HEK293 (cell line): ENCODE results near the gene PCLAF.

ENCODE experiments used
- REST ChIP-seq: fragments of 450-650 bp; formaldehyde crosslinking; IDR thresholded peaks from 2 replicates; pipeline ENCODE4 v1.5.1; 2016; ENCODE audit warnings: missing biosample characterization, missing genetic modification characterization
- ZFP69B ChIP-seq: fragments of 450-650 bp; formaldehyde crosslinking; IDR thresholded peaks from 2 replicates; pipeline ENCODE4 v1.5.1; 2016; ENCODE audit warnings: missing biosample characterization, missing genetic modification characterization
- ZNF146 ChIP-seq: fragments of 450-650 bp; formaldehyde crosslinking; IDR thresholded peaks from 2 replicates; pipeline ENCODE4 v1.5.1; 2016; ENCODE audit warnings: missing biosample characterization, missing genetic modification characterization
- ZNF184 ChIP-seq: fragments of 450-650 bp; IDR thresholded peaks from 2 replicates; pipeline ENCODE4 v1.5.1; 2018; ENCODE audit warnings: missing biosample characterization, mild to moderate bottlenecking, missing genetic modification characterization
- ZNF274 ChIP-seq, 2 experiments: fragments of 200-500 bp in 1 of 2; fragments of 450-650 bp in 1 of 2; sonication (Bioruptor generic) in 1 of 2; formaldehyde crosslinking in 1 of 2; IDR thresholded peaks; 2 replicates each; pipeline versions ENCODE4 v1.5.1 to v1.6.1; 2014 to 2016; ENCODE audit warnings: borderline replicate concordance in 1 of 2, inconsistent platforms in 1 of 2, low read length in 1 of 2, missing biosample characterization in 1 of 2, missing genetic modification characterization in 1 of 2
- ZNF302 ChIP-seq: fragments of 450-650 bp; formaldehyde crosslinking; IDR thresholded peaks from 2 replicates; pipeline ENCODE4 v1.5.1; 2016; ENCODE audit warnings: missing biosample characterization, missing genetic modification characterization, low read depth
- ZNF544 ChIP-seq: fragments of 450-650 bp; formaldehyde crosslinking; IDR thresholded peaks from 2 replicates; pipeline ENCODE4 v1.5.0; 2017; ENCODE audit warnings: missing biosample characterization, missing genetic modification characterization
- ZNF658 ChIP-seq: fragments of 450-650 bp; formaldehyde crosslinking; IDR thresholded peaks from 2 replicates; pipeline ENCODE4; 2016; ENCODE audit warnings: missing biosample characterization, missing genetic modification characterization
- ZNF707 ChIP-seq: fragments of 450-650 bp; formaldehyde crosslinking; IDR thresholded peaks from 2 replicates; pipeline ENCODE4 v1.5.1; 2016; ENCODE audit warnings: missing biosample characterization, missing genetic modification characterization
- TF ChIP-seq, protein P1 (sequence below): fragments of 450-650 bp; formaldehyde crosslinking; IDR thresholded peaks from 2 replicates; pipeline ENCODE4 v1.5.1; 2016; ENCODE audit warnings: missing biosample characterization, missing genetic modification characterization
- TF ChIP-seq, protein P2 (sequence below): fragments of 450-650 bp; formaldehyde crosslinking; IDR thresholded peaks from 2 replicates; pipeline ENCODE4 v1.5.1; 2017; ENCODE audit warnings: missing biosample characterization, missing genetic modification characterization
- TF ChIP-seq, protein P3 (sequence below): fragments of 450-650 bp; formaldehyde crosslinking; IDR thresholded peaks from 2 replicates; pipeline ENCODE4 v1.5.1; 2016; ENCODE audit warnings: missing biosample characterization, missing genetic modification characterization

DNA sequence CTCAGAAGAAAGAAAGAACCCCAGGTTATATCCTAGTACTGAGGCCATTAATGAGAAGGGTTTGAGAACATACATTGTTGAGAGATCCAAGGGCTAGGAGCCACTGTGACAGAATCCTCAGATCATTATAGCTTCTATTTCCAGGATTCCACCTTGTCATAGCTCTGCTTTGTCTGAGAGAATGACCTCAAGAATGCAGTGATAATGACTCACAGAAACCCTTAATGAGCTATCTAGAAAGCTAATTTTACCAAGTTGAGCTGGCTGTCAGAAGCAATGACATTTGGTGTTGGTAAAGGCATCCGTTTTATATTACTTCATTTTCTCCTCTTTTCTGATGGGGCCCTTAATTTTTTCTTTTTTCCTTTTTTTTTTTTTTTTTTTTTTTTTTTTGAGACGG lies 17.3 kb upstream of the PCLAF start:
- TF ChIP-seq, protein P1, sequence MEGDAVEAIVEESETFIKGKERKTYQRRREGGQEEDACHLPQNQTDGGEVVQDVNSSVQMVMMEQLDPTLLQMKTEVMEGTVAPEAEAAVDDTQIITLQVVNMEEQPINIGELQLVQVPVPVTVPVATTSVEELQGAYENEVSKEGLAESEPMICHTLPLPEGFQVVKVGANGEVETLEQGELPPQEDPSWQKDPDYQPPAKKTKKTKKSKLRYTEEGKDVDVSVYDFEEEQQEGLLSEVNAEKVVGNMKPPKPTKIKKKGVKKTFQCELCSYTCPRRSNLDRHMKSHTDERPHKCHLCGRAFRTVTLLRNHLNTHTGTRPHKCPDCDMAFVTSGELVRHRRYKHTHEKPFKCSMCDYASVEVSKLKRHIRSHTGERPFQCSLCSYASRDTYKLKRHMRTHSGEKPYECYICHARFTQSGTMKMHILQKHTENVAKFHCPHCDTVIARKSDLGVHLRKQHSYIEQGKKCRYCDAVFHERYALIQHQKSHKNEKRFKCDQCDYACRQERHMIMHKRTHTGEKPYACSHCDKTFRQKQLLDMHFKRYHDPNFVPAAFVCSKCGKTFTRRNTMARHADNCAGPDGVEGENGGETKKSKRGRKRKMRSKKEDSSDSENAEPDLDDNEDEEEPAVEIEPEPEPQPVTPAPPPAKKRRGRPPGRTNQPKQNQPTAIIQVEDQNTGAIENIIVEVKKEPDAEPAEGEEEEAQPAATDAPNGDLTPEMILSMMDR (tag by site-specific recombination) = no peak
- no peak for TF ChIP-seq ZNF707
- TF ChIP-seq, protein P2, sequence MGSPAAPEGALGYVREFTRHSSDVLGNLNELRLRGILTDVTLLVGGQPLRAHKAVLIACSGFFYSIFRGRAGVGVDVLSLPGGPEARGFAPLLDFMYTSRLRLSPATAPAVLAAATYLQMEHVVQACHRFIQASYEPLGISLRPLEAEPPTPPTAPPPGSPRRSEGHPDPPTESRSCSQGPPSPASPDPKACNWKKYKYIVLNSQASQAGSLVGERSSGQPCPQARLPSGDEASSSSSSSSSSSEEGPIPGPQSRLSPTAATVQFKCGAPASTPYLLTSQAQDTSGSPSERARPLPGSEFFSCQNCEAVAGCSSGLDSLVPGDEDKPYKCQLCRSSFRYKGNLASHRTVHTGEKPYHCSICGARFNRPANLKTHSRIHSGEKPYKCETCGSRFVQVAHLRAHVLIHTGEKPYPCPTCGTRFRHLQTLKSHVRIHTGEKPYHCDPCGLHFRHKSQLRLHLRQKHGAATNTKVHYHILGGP (tag by site-specific recombination) = no peak
- no peak for TF ChIP-seq ZFP69B (tag by site-specific recombination)
- TF ChIP-seq REST (tag by site-specific recombination) = no peak
- no peak for TF ChIP-seq ZNF658 (tag by site-specific recombination)
- no peak for TF ChIP-seq ZNF544
- no peak for TF ChIP-seq ZNF274 (IDR thresholded peaks at IDR 0.05; ENCODE audit: low read length)
- no peak for TF ChIP-seq ZNF274 (tag by site-specific recombination; IDR thresholded peaks at IDR 0.05; ENCODE audit: borderline replicate concordance)
- no peak for TF ChIP-seq ZNF146 (tag by site-specific recombination)
- TF ChIP-seq, protein P3, sequence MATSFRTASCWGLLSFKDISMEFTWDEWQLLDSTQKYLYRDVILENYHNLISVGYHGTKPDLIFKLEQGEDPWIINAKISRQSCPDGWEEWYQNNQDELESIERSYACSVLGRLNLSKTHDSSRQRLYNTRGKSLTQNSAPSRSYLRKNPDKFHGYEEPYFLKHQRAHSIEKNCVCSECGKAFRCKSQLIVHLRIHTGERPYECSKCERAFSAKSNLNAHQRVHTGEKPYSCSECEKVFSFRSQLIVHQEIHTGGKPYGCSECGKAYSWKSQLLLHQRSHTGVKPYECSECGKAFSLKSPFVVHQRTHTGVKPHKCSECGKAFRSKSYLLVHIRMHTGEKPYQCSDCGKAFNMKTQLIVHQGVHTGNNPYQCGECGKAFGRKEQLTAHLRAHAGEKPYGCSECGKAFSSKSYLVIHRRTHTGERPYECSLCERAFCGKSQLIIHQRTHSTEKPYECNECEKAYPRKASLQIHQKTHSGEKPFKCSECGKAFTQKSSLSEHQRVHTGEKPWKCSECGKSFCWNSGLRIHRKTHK (tag by site-specific recombination) = no peak
- no peak for TF ChIP-seq ZNF184 (tag by site-specific recombination)
- TF ChIP-seq ZNF302 (tag by site-specific recombination) = no peak
